HAP-1 (cell line): ENCODE measurements around the gene GRPEL1.

Experiments used
- DNase-seq, 2 experiments: peaks; one replicate each; pipeline ENCODE4 v3.0.0-alpha.2; 2016 to 2020; ENCODE audit warnings: low spot score in 2 of 2
- H3K27me3 ChIP-seq: fragments of 250-450 bp; sonication (Bioruptor Pico); 2 replicates; pipeline ENCODE4 v1.5.1; 2020; ENCODE audit warnings: low read depth, mild to moderate bottlenecking, moderate library complexity
- H3K36me3 ChIP-seq: fragments of 250-450 bp; sonication (Bioruptor Pico); replicated peaks from 2 replicates; pipeline ENCODE4 v1.5.1; 2020; ENCODE audit warnings: mild to moderate bottlenecking
- H3K4me1 ChIP-seq: fragments of 250-450 bp; sonication (Bioruptor Pico); 2 replicates; pipeline ENCODE4 v1.5.1; 2020; ENCODE audit warnings: mild to moderate bottlenecking
- H3K4me3 ChIP-seq: fragments of 250-450 bp; sonication (Bioruptor Pico); 2 replicates; pipeline ENCODE4 v1.5.1; 2020; ENCODE audit warnings: mild to moderate bottlenecking, moderate library complexity
- H3K9me3 ChIP-seq: fragments of 250-450 bp; sonication (Bioruptor Pico); 2 replicates; pipeline ENCODE4 v1.5.1; 2020; ENCODE audit warnings: mild to moderate bottlenecking, moderate library complexity
- in situ Hi-C: fragments of 300-500 bp; cut with MboI; formaldehyde crosslinking; loops from 3 replicates; pipeline ENCODE4 v1.14.3; 2020; ENCODE audit warnings: low sequenced_read_pairs, inconsistent platforms, mixed read lengths

The GRPEL1 gene

DNA sequence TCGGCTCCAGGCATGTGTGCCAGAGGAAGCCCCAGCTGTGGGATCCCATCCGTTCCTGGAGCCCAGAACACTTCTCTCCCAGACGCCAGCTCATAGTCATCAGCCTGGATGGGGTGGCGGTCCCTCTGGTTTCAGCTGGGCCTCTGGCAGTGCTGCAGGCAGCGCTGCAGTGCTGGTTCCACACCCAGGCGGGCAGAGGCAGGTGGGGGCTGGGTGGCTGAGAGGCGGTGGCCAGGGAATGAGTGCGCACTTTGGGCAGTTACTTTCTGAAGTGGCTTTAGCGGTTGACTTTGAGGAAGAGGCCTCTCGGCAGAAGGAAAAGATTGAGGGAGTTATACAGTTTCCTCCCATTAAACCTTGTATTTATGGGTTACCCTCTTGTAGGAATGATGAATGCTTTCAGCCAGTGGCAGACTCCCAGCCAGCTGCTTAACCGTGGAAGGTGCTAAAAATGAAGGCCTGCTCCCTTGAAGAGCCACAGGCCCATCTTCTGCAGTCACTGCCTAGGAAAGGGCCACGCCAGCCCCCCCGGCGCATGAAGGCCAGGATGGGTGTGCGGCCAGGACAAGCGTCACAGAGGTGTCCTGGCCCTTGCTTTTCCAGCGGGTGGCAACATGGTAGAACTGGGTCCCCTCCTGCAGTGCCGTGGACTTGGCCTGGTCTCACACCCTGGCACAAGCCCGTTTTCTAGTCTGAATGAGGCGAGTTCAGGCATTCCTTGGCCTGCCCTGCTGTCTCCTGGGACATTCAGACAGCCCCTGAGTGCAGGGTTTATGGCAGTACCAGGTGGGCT is 14.7 kb downstream of the GRPEL1 start:
- Histone ChIP-seq H3K27me3 (no peaks in the 10 kb centered on the region), H3K36me3 (peaks cover 39% of the 10 kb centered on the region), H3K9me3 (no peaks in the 10 kb centered on the region), H3K4me3 (no peak overlapping the region), H3K4me1 (no peaks in the 10 kb centered on the region)
- in situ Hi-C loops: no loop called here
- DNase-seq: no peak

DNA sequence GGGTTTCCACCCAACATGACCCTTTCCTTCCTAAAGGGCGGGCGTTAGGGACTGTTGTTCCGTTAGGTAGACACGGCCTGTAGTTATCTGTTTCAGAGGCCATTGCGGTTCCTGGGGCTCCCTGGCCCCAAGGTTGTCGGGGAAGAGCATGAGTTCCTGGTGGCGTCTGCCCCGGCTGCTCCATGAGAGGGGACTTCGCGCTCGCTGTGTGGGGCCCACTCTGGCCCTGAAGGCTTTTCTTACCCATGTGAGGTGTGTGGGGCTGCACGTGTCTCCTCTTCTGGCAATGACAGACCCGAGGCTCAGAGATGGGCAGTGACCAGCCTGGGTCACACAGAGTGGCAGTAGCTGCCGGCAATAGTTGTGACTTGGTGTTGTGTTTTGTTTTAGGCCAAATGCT is 15.6 kb downstream of the GRPEL1 start:
- Histone ChIP-seq H3K27me3 (no peaks in the 10 kb centered on the region), H3K4me1 (no peaks in the 10 kb centered on the region), H3K36me3 (peaks cover 38% of the 10 kb centered on the region), H3K9me3 (no peaks in the 10 kb centered on the region), H3K4me3 (no peak overlapping the region)
- DNase-seq: no peak
- in situ Hi-C loops: no loop called here

DNA sequence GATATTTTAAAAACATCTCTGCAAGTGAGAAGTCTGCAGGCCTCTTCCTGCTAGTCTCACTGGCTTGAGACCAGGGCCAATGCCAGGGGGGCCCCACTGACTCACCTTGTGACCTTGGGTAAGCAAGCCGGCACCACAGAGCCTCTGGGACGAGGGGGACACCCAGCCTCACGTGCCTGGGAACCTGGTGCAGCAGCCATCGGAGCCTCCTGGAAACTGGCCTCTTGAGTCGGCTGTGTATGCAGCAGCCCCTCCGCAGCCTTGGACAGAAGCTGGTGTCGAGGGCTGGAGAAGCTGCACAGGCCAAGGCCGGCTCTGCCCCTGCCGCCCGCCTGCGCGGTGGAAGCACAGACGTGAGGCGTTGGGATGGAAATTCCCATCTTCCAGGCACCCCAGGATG is 16.0 kb downstream of the GRPEL1 start:
- in situ Hi-C loops: no loop called here
- DNase-seq: no peak
- H3K4me3 ChIP-seq: no peak overlapping the region
- H3K27me3 ChIP-seq: no peaks in the 10 kb centered on the region
- no peaks in the 10 kb centered on the region for H3K4me1 ChIP-seq
- peaks cover 41% of the 10 kb centered on the region for H3K36me3 ChIP-seq
- no peaks in the 10 kb centered on the region for H3K9me3 ChIP-seq

DNA sequence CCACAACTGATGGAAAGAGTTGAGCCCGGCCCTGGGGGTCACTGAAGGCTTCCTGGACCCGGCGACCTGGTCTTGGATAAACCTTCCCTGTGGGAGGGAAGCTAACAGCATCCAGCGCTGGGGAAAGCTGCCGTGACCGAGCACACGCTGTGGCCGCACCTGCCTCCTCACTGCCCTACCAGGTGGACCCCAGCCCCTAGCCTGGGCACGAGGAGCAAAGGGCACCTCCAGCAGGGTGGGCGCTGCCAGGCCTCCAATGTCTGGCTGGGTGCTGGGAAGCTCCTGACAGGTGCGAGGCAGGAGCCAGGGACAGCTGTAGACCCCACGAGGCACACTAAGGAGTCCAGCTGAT is 16.7 kb downstream of the GRPEL1 start:
- Histone ChIP-seq H3K9me3 (no peaks in the 10 kb centered on the region), H3K4me3 (no peak overlapping the region), H3K4me1 (no peaks in the 10 kb centered on the region), H3K27me3 (no peaks in the 10 kb centered on the region), H3K36me3 (peaks cover 34% of the 10 kb centered on the region)
- no peak for DNase-seq
- in situ Hi-C loops: no loop called here

DNA sequence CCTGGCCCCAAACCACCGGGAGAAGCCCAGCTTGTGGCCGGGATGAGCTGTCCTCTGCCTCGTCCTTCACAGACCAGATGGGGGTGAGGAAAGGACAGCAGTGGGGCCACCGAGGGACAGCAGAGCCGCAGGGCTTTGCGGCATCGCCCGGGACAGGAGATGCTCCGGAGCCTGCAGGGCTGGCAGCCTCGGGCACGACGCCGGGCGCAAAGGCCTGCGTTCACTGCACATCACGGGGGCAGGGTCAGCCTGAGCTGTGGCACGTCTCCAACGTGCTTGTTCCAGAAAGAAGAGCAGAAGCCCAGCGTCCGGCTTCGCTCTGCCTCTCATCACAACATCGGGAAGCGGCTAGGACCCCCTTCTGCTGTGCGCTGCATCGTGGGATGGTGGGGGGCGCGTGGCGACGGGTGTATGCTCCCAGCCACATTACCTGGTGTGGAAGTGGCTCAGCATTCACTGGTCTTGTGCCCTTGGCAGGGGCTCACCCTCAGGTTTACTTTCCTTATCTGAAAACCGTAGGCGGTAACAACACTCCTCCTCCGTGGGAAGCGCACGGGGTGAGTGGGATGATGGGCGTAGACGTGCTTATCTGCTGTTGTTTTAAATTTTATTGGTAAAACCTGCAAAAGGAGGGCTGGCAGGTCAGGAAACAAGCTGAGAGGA is 17.3 kb downstream of the GRPEL1 start:
- in situ Hi-C loops: no loop called here
- Histone ChIP-seq H3K4me3 (no peak overlapping the region), H3K4me1 (no peaks in the 10 kb centered on the region), H3K9me3 (no peaks in the 10 kb centered on the region), H3K27me3 (no peaks in the 10 kb centered on the region), H3K36me3 (peaks cover 32% of the 10 kb centered on the region)
- DNase-seq: no peak

DNA sequence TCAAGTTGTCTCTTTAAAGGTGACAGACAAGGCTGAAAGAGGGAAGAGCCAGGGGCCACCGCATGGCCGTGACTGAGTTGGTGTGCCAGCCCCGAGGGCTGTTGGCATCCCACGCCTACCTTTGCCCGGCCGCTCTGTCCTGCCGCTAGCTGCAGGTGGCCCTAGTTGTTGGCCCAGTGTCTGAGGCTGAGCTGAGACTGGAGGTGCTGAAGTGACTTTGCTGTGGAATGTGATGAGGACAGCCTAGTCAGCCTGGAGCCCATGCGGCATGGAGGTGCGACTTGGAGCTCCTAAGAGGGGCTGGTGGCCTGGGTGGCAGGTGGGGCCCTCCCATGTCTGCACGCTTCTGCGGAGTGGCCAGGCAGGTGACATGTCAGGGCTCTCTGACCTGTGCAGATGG is 18.1 kb downstream of the GRPEL1 start:
- Histone ChIP-seq H3K27me3 (no peaks in the 10 kb centered on the region), H3K36me3 (peaks cover 25% of the 10 kb centered on the region), H3K4me3 (no peak overlapping the region), H3K4me1 (no peaks in the 10 kb centered on the region; the same call in 1 of the 2 replicates), H3K9me3 (no peaks in the 10 kb centered on the region)
- in situ Hi-C loops: no loop called here
- no peak for DNase-seq

DNA sequence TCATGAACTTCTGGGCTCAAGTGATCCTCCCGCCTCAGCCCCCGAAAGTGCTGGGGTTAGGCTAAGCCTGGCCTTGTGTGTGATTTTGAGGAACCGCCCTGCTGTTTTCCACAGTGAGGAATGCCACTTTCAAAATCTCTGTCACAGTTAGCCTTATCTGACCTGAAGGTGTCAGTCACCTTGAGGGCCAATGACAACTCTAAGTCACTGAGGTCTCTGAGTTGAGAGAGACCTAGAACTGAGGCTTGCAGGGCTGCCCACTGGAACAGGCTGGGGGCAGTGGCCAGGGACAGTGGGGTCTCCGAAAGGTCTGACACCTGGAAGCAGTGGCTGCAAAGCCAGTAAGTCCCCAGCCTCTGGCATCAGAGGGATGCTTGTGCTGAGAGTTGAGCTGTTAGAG is 18.6 kb downstream of the GRPEL1 start:
- no peak overlapping the region for H3K4me3 ChIP-seq
- H3K36me3 ChIP-seq: peaks cover 21% of the 10 kb centered on the region
- in situ Hi-C loops: no loop called here
- H3K27me3 ChIP-seq: no peaks in the 10 kb centered on the region
- no peaks in the 10 kb centered on the region for H3K9me3 ChIP-seq
- H3K4me1 ChIP-seq: no peaks in the 10 kb centered on the region; the same call in 1 of the 2 replicates
- DNase-seq: no peak

DNA sequence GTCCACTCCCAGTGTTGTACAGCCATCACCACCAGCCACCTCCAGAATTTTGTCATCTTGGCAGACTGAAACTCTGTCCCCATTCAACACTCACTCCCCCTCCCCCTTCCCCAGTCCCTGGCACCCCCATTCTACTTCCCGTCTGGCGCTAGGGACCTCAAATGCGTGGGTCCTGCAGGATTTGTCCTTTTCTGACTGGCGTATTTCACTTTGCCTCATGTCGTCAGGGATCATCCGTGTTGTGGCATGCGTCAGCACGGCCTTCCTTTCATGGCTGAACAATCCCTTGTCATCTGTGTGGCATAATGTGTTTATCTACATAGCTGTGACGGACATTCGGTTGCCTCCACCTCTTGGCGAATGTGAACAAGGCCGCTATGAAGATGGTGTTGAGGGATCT is 19.2 kb downstream of the GRPEL1 start:
- DNase-seq: no peak
- Histone ChIP-seq H3K4me1 (no peaks in the 10 kb centered on the region; the same call in 1 of the 2 replicates), H3K4me3 (no peak overlapping the region), H3K9me3 (no peaks in the 10 kb centered on the region), H3K27me3 (no peaks in the 10 kb centered on the region), H3K36me3 (peaks cover 16% of the 10 kb centered on the region)
- in situ Hi-C loops: no loop called here

DNA sequence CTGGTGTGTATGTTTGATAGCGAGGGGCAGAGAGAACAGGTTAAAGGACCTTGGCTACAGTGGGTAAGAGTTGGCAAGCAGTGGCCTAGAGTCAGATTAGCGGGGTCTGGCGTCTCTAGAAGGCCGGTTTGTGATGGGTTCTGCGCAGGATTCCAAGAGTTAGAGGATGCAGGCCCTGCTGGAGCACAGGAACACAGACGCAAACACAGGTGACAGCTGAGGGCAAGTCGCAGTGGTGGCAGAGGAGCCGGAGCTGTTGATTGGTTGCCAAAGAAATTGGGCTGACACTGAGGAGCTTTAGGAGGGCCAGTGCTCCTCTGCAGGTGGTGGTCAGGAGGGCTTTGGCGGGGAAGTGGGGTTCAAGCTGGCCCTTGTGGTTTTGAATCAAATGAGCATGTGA is 20.9 kb downstream of the GRPEL1 start:
- Histone ChIP-seq H3K36me3 (peaks cover 15% of the 10 kb centered on the region), H3K4me1 (no peaks in the 10 kb centered on the region; the same call in none of the 2 replicates), H3K27me3 (no peaks in the 10 kb centered on the region), H3K9me3 (no peaks in the 10 kb centered on the region), H3K4me3 (no peak overlapping the region)
- no peak for DNase-seq
- in situ Hi-C loops: no loop called here

DNA sequence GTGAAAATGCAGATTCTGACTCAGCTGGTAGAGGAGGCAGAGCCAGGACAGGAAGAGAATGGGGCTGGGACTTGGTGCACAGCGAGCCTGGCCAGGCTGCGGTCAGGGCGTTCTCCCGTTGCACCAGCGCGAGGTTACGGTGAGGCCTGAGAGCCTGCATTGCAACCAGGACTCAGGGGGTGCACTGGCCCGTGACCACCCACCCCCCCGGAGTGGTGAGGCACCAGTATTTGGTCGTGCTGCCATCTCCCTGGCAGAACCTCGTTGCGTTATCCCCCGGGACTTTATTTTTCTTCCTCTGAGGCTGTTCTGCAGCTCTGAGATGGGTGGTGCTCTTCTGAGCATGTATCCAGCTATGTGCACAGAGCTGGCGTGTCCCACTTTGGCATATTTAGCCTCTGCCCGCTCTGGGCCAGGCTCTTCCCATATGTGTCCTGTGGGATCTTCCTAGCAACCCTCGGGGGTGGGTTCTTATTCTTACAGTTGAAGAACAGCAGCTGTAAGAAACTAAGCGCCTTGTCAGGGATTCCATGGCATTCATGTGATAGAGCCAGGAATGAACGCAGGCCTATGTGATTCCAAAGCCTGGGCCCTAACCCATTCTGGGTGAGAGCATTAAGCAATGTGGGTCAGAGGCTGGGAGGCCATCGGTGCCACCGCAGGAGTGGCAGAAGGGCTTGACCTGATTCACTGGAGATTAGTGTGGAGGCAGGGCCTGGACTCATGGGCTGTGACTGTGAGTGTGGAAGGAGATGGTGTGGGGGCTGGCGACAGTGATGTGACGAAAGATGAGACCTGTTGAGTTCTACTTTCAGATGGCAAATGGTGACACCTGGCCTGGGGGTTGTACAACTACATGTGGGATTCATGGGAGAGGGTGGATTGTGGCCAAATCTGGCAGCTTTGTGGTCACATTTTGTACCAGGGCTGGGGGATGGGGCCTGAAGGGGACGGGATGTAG is 21.6 kb downstream of the GRPEL1 start:
- H3K36me3 ChIP-seq: peaks cover 11% of the 10 kb centered on the region
- no peak overlapping the region for H3K4me3 ChIP-seq
- H3K4me1 ChIP-seq: no peaks in the 10 kb centered on the region; the same call in none of the 2 replicates
- in situ Hi-C loops: no loop called here
- DNase-seq: no peak
- no peaks in the 10 kb centered on the region for H3K9me3 ChIP-seq
- no peaks in the 10 kb centered on the region for H3K27me3 ChIP-seq

DNA sequence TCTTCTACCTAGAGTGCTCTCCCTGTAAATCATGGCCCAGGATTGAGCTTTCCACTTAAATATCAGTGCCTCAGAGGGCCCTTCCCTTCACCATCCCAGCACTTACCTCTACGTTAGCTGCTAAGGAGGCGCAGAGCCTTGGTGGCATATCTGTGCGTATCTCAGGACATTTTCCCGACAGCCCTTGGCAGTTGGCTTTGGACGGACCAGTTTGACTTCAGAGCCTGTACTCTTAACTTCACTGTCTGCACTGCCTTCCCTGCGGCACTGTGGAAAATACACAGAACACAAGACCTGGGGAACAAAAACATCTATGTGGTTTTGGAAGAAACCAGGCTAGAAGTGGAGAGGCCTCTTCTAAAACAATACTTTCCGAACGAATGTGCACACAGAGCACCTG is 22.3 kb downstream of the GRPEL1 start:
- in situ Hi-C loops: no loop called here
- no peak overlapping the region; the same call in 1 of the 2 replicates for H3K4me3 ChIP-seq
- H3K36me3 ChIP-seq: peaks cover 11% of the 10 kb centered on the region
- no peak for DNase-seq
- H3K4me1 ChIP-seq: no peaks in the 10 kb centered on the region; the same call in none of the 2 replicates
- H3K27me3 ChIP-seq: no peaks in the 10 kb centered on the region
- H3K9me3 ChIP-seq: no peaks in the 10 kb centered on the region

DNA sequence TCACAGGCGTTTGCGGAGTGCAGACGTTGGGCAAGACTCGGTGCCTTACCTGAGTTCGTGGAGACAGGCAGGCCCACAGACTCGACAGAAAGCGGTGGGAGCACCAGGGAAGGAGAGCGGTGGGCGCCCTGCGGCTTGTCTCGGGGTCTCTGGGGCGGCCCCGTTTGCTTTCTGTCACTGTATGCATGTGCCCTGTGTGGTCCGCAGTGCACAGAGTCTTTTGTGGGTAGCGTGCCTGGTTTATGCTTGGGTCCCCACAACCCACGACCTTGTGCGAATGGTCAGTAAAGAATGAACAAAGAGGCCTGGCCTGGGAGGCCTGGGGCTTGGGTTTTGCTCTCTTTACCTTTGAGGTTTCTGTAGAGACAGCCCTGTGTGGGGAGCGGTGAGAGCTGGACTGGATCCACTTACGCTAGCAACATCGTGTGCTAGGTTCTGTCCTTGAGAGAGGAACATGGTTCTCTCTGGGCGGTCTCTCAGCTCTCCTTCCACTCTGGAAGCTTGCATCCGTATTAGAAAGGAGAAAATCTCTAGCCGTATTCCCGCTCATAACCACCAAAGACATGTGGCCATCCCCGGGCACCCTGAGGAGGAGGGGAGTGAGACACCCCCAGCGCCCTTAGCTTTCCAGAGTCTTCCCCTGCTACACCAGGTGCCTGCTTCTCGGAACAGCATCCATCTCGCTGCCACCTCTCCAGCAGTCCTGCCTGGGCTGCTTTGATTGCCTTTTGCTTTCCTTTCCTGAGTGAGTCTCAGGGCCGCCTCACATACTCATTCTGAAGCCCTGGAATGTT is 23.5 kb downstream of the GRPEL1 start:
- Histone ChIP-seq H3K36me3 (peaks cover 11% of the 10 kb centered on the region), H3K4me1 (no peaks in the 10 kb centered on the region; the same call in none of the 2 replicates), H3K27me3 (no peaks in the 10 kb centered on the region), H3K9me3 (no peaks in the 10 kb centered on the region), H3K4me3 (peak overlapping the region; percentile 96)
- no peak for DNase-seq
- in situ Hi-C loops: no loop called here
